HepG2 (cell line): ENCODE results near the gene PLCB2. TPM values are rescaled to one million over a fixed set of nuclear protein-coding genes. Genes with fewer than 3 reads are reported as not detected.

Experiments used
- ATAC-seq: fragments of 200-7000 bp; cut with Tn5 transposase; 3 replicates; pipeline ENCODE4 v1.9.1; 2020; ENCODE audit warnings: mild to moderate bottlenecking, moderate library complexity
- BruUV-seq: library from RNA; stranded (reverse); fragments of 400-500 nt; replicated peaks from 2 replicates; lab custom pipeline; 2021; lab: Mats Ljungman, UMichigan
- CTCF ChIA-PET: fragments of 300-600 bp; formaldehyde crosslinking; extraction: SDS; loops from one replicate; lab custom pipeline; 2021; ENCODE audit warnings: low total read pairs, inconsistent platforms, low intra/inter-chr PET ratio; lab: Yijun Ruan, JAX
- POLR2A ChIA-PET: fragments of 350-600 bp; sonication (Branson Sonifier 250); formaldehyde crosslinking; loops from one replicate; lab custom pipeline; 2020; ENCODE audit warnings: antibody characterized with exemption, inconsistent platforms; lab: Yijun Ruan, JAX
- DNase-seq: peaks from one replicate; pipeline ENCODE4 v3.0.0-alpha.2; 2015; ENCODE audit warnings: low spot score
- FAIRE-seq: peaks from 3 replicates; lab custom pipeline; 2011; peaks lifted over from hg19 to GRCh38; lab: Jason Lieb, UNC
- H2AFZ ChIP-seq: one replicate; pipeline ENCODE4 v1.6.1; 2011; ENCODE audit warnings: low read length, inconsistent platforms
- H3K27ac ChIP-seq: fragments of 300-600 bp; 3 replicates; pipeline ENCODE4 v1.8.0; 2011; ENCODE audit warnings: mixed run types, mild to moderate bottlenecking, mixed read lengths, low read length, inconsistent platforms; ENCODE audit not compliant: insufficient read depth; ENCODE audit errors: extremely low read length
- H3K27me3 ChIP-seq, 2 experiments: fragments of 200-600 bp in 1 of 2; 2 replicates in 1 of 2; 3 replicates in 1 of 2; pipeline versions ENCODE4 v1.6.0 to v1.8.0; 2011; ENCODE audit warnings: low read length in 2 of 2, mild to moderate bottlenecking in 2 of 2, moderate library complexity in 2 of 2, inconsistent platforms in 1 of 2; ENCODE audit not compliant: insufficient read depth in 2 of 2, control insufficient read depth in 1 of 2
- H3K36me3 ChIP-seq, 2 experiments: fragments of 200-600 bp in 1 of 2; replicated peaks in 1 of 2; 2 replicates in 1 of 2; 3 replicates in 1 of 2; pipeline versions ENCODE4 v1.5.1 to v1.8.0; 2011; ENCODE audit warnings: low read length in 2 of 2, inconsistent platforms in 1 of 2; ENCODE audit not compliant: insufficient read depth in 2 of 2, control insufficient read depth in 1 of 2
- H3K4me1 ChIP-seq: 2 replicates; pipeline ENCODE4 v1.5.1; 2012; ENCODE audit warnings: low read length, inconsistent platforms; ENCODE audit not compliant: insufficient read depth
- H3K4me2 ChIP-seq: 2 replicates; pipeline ENCODE4 v1.6.0; 2011; ENCODE audit warnings: low read depth, low read length, inconsistent platforms
- H3K4me3 ChIP-seq, 3 experiments: fragments of 200-600 bp in 1 of 3; sonication (generic), shearing (Covaris generic) in 1 of 3; replicated peaks in 1 of 3; 2 replicates each; pipeline ENCODE4 v1.5.1; 2011 to 2016; ENCODE audit warnings: low read length in 3 of 3, inconsistent platforms in 2 of 3, low read depth in 2 of 3, mild to moderate bottlenecking in 2 of 3, control low read depth in 1 of 3, mixed read lengths in 1 of 3; ENCODE audit not compliant: insufficient read depth in 1 of 3
- H3K79me2 ChIP-seq: one replicate; pipeline ENCODE4 v1.6.1; 2011; ENCODE audit warnings: low read length, inconsistent platforms; ENCODE audit not compliant: insufficient read depth
- H3K9ac ChIP-seq: 2 replicates; pipeline ENCODE4 v1.6.0; 2011; ENCODE audit warnings: mild to moderate bottlenecking, low read depth, low read length, inconsistent platforms; ENCODE audit not compliant: insufficient read depth
- H3K9me3 ChIP-seq: 2 replicates; pipeline ENCODE4 v1.5.1; 2012; ENCODE audit warnings: mild to moderate bottlenecking, low read length
- H4K20me1 ChIP-seq: 2 replicates; pipeline ENCODE4 v1.6.0; 2011; ENCODE audit warnings: inconsistent platforms, mild to moderate bottlenecking, low read length, moderate library complexity; ENCODE audit not compliant: insufficient read depth
- GMEB1 ChIP-seq: sonication (generic); formaldehyde crosslinking; IDR thresholded peaks from 2 replicates; pipeline ENCODE4 v1.5.1; 2020; ENCODE audit warnings: missing genetic modification reagents, mild to moderate bottlenecking, borderline replicate concordance
- PRPF4 ChIP-seq: fragments of 200-400 bp; formaldehyde crosslinking; IDR thresholded peaks from 2 replicates; pipeline ENCODE4 v1.6.1; 2016; ENCODE audit warnings: low read length, low read depth; ENCODE audit not compliant: poor library complexity, severe bottlenecking
- SNAPC4 ChIP-seq: sonication (generic); formaldehyde crosslinking; IDR thresholded peaks from 2 replicates; pipeline ENCODE4 v1.4.0; 2020; ENCODE audit warnings: mild to moderate bottlenecking, missing genetic modification reagents
- USF2 ChIP-seq, 2 experiments: sonication (generic) in 1 of 2; formaldehyde crosslinking in 1 of 2; IDR thresholded peaks; 2 replicates each; pipeline versions ENCODE4 v1.5.1 to v1.6.1; 2011 to 2020; ENCODE audit warnings: borderline replicate concordance in 1 of 2, low read depth in 1 of 2, low read length in 1 of 2, mild to moderate bottlenecking in 1 of 2, missing genetic modification reagents in 1 of 2, moderate library complexity in 1 of 2
- ZBTB2 ChIP-seq: sonication (generic); formaldehyde crosslinking; IDR thresholded peaks from 2 replicates; pipeline ENCODE4 v1.8.0; 2022; ENCODE audit warnings: low read depth, missing genetic modification reagents
- ZNF883 ChIP-seq: sonication (generic); formaldehyde crosslinking; IDR thresholded peaks from 2 replicates; pipeline ENCODE4 v1.5.1; 2020; ENCODE audit warnings: mild to moderate bottlenecking, missing genetic modification reagents; ENCODE audit errors: not compliant biosample characterization
- ZSCAN22 ChIP-seq: sonication (generic); formaldehyde crosslinking; IDR thresholded peaks from 2 replicates; pipeline ENCODE4 v1.4.0; 2020; ENCODE audit warnings: mild to moderate bottlenecking, missing genetic modification reagents
- WGBS: methylation state at CpG from one replicate; pipeline ENCODE4 v1.1.6; 2017; ENCODE audit warnings: low lambda C conversion rate; 5-methylcytosine and 5-hydroxymethylcytosine counted together
- in situ Hi-C: cut with HindIII; loops from 2 replicates; pipeline ENCODE4 v1.10.0; 2017; ENCODE audit warnings: low pct_unique_long_range_greater_than_20kb; ENCODE audit not compliant: extremely low pct_ligation_motif_present
- intact Hi-C: fragments of 100-400 bp; cut with micrococcal nuclease; formaldehyde crosslinking; loops from one replicate; pipeline ENCODE4 v1.10.0; 2022; ENCODE audit not compliant: unreplicated experiment
- polyA plus RNA-seq, 8 experiments: library from polyadenylated mRNA; depleted of rRNA in 3 of 8; stranded (reverse) in 7 of 8; unstranded in 1 of 8; fragments of >200 nt; fragmentation: Illumina TruSeq in 4 of 8; extraction: Trizol in 4 of 8; gene quantifications; 2 replicates each; pipeline versions ENCODE4 v1.2.1 to v1.2.3, GENCODE V29; 2011 to 2016; ENCODE audit warnings: low read depth in 4 of 8, missing spikeins in 1 of 8, mixed read lengths in 1 of 8; ENCODE audit not compliant: insufficient read depth in 1 of 8
- total RNA-seq, 5 experiments: library from RNA; depleted of rRNA; stranded (reverse); fragments of >200 nt; fragmentation: Illumina TruSeq; extraction: Trizol; gene quantifications; 2 replicates each; pipeline ENCODE4 v1.2.3, GENCODE V29; 2016; ENCODE audit warnings: low read depth in 1 of 5

Gene PLCB2
- total and polyA plus RNA-seq, 2 of the 13 experiments (the other 11 are each of a cell fraction or from before 2014, with no cell fraction given): 0.11 TPM; not detected in 1

GRCh38 chr15:40325188-40325587, 17.5 kb upstream of the PLCB2 start:
- BruUV-seq: TSS peak; percentile 54
- POLR2A ChIA-PET: interaction anchor here (1.3 to 3.3 kb wide), 2 partner anchors 9 to 14 kb away, joined by 3 to 21 read pairs; partner anchors contain the start of gene CCDC9B
- no peak for FAIRE-seq
- 100% methylated on average over 2 of the region's 2 CpGs for WGBS
- Histone ChIP-seq H3K79me2 (no peaks in the 10 kb centered on the region), H3K27ac (no peak overlapping the region), H3K36me3 (no peaks in the 10 kb centered on the region), H2AFZ (no peak overlapping the region), H3K4me3 (peak overlapping the region in 1 of 3 experiments; percentile 75; a peak in 1 of 6 replicates), H3K9ac (no peak overlapping the region), H3K9me3 (no peaks in the 10 kb centered on the region), H3K4me1 (peaks cover 50% of the 10 kb centered on the region), H4K20me1 (no peaks in the 10 kb centered on the region), H3K27me3 (peaks cover 0 to 4% of the 10 kb centered on the region in 2 experiments; a peak in 1 of 5 replicates), H3K4me2 (peak overlapping the region; percentile 71)
- no peak for DNase-seq
- intact Hi-C loops (no loop called here), in situ Hi-C loops (no loop called here)
- TF ChIP-seq ZNF883: no peak
- no peak for TF ChIP-seq SNAPC4 (CRISPR knock-in tag)
- TF ChIP-seq ZBTB2 (CRISPR knock-in tag): no peak
- no peak for TF ChIP-seq GMEB1
- TF ChIP-seq ZSCAN22: no peak
- no peak for TF ChIP-seq PRPF4
- TF ChIP-seq USF2 (IDR thresholded peaks at IDR 0.05; ENCODE audit: low read depth, low read length): no peak
- no peak for TF ChIP-seq USF2 (CRISPR knock-in tag; IDR thresholded peaks at IDR 0.05; ENCODE audit: borderline replicate concordance)
- CTCF ChIA-PET: no interaction called here
- no peak for ATAC-seq
